DMS79 treated with DMSO at 0.1 percent for 48 hours (cell line): Measurements from ENCODE around the gene FRS3.

Experiments
- DNase-seq: peaks from one replicate; lab custom pipeline; 2025; lab: John Stamatoyannopoulos, UW

Gene FRS3

DNA sequence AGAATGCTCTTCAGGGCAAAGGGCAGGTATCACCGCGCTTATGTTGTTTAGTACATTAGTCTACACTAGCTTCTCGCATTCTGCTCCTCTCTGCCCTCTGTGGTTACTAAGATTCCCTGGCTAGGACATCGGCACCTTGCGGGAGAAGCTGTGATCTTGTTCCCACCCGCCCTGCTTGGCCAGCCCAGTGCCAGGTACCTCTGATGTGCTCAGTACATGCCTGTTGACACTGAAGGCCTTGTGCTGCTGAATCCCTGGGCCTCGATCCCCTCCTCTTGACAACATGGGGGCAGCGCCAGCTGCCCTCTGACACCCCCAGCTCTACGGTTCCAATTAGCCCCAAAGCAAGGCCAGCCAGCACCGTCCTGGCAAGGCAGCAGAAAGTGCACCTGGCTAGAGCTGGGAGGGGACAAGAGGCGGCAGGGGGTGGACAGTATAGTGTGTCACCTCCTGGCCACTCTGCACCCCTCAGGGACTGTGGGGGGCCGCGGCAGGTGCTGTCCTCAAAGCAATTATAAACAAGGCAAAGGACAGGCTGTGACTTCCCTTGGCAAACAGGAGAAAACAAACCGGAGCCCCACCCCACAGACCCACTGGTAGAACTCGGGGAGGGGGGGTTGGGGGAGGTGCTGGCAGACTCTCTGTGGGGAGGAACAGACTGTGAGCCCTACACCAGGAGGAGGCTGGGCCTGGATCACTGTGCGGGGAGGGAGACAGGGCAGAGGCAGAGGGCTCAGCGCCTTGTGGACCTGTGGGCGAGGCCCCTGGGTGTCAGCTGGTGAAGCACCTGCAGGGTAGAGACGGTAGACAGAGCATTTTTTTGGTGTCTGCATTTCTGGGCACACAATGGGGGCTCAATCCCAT lies 51.4 kb downstream of the FRS3 start:
- DNase-seq, result no peak

GRCh38 chr6:41727705-41728072 lies 52.0 kb downstream of the FRS3 start:
- no peak for DNase-seq

DNA sequence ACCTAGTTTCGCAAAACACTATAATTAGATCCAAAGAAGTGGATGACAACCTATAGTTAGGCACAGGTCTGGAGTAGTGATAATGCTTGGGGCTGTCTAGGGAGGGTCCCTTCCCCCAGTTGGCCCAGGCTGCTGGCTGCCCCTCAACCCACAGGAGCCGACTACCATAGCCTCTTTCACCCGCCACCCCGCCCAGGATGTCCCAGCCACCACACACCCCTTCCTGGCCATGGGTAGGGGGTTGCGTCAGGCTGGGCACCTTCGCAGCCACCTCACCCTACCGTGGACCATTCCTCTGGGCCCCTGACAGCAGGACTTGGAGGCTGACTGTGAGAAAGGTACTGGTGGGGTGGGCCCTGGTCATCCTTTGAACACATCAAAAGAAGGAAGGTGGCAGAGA lies 52.8 kb downstream of the FRS3 start:
- no peak for DNase-seq

- peak; percentile 77 for DNase-seq
Observed at GRCh38 chr6:41724586-41725501, 54.9 kb downstream of the FRS3 start.

GRCh38 chr6:41724228-41724580 lies 55.5 kb downstream of the FRS3 start:
- no peak for DNase-seq

- no peak for DNase-seq
Observed at GRCh38 chr6:41723530-41724227, 56.0 kb downstream of the FRS3 start.

- no peak for DNase-seq
Observed at GRCh38 chr6:41722969-41723529, 56.7 kb downstream of the FRS3 start.

GRCh38 chr6:41721414-41721813 lies 58.3 kb downstream of the FRS3 start:
- DNase-seq, result no peak

DNA sequence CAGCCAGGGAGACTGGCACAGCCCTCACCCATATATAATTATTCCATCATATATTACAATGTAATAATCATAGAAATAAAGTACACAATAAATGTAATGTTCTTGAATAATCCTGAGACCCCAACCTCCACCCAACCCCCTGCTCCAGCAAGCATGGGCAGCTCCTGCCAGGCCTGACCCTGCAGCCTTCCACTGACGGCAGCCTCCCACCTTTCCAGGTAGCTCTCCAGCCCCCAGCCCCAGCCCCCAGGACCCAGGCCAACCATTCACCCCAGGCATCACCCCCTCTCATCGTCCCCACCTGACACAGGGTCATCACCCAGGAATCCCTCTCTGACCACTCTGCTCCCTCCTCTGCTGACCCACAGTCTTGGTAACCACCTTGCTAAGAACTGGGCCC lies 58.9 kb downstream of the FRS3 start:
- DNase-seq, result no peak

- no peak for DNase-seq
Observed at GRCh38 chr6:41720262-41720620, 59.5 kb downstream of the FRS3 start.
